CD14-positive monocyte (primary cell): ENCODE data around the gene BPIFB1. TPM values are rescaled to one million over a fixed set of nuclear protein-coding genes. Genes with fewer than 3 reads are reported as not detected.
A peak's percentile ranks its signal among the peaks of the same experiment; 100 is the strongest.

Source experiments
- DNase-seq, 3 donors: peaks; one replicate each; pipeline ENCODE4 v3.0.0-alpha.2; 2011 to 2022
- H2AFZ ChIP-seq: 2 replicates; pipeline ENCODE4 v1.6.0; 2012; ENCODE audit warnings: mild to moderate bottlenecking, low read depth, low read length, inconsistent platforms; ENCODE audit not compliant: insufficient read depth, poor library complexity, severe bottlenecking
- H3K27ac ChIP-seq, 2 donors: 1 replicate in 1 of 2; 2 replicates in 1 of 2; pipeline ENCODE4 v1.5.1; 2012 to 2013; ENCODE audit warnings: low read length in 2 of 2, control low read depth in 1 of 2, inconsistent platforms in 1 of 2, low read depth in 1 of 2, mild to moderate bottlenecking in 1 of 2
- H3K27me3 ChIP-seq, 2 donors: one replicate each; pipeline versions ENCODE4 v1.6.0 to v1.6.1; 2011 to 2013; ENCODE audit warnings: low read length in 2 of 2; ENCODE audit not compliant: control insufficient read depth in 2 of 2, insufficient read depth in 2 of 2
- H3K36me3 ChIP-seq, 2 donors: replicated peaks in 1 of 2; 1 replicate in 1 of 2; 2 replicates in 1 of 2; pipeline versions ENCODE4 v1.5.1 to v1.6.1; 2012 to 2013; ENCODE audit warnings: low read length in 2 of 2, control low read depth in 1 of 2, inconsistent platforms in 1 of 2, mild to moderate bottlenecking in 1 of 2; ENCODE audit not compliant: insufficient read depth in 2 of 2, control insufficient read depth in 1 of 2
- H3K4me1 ChIP-seq, 2 donors: 1 replicate in 1 of 2; 2 replicates in 1 of 2; pipeline versions ENCODE4 v1.5.1 to v1.6.1; 2012 to 2013; ENCODE audit warnings: low read length in 2 of 2, control low read depth in 1 of 2, inconsistent platforms in 1 of 2, mild to moderate bottlenecking in 1 of 2, moderate library complexity in 1 of 2; ENCODE audit not compliant: insufficient read depth in 2 of 2, control insufficient read depth in 1 of 2
- H3K4me2 ChIP-seq: replicated peaks from 2 replicates; pipeline ENCODE3; 2012; ENCODE audit warnings: low read length, moderate library complexity, mild to moderate bottlenecking; ENCODE audit not compliant: poor library complexity, severe bottlenecking; ENCODE audit errors: extremely low read depth
- H3K4me3 ChIP-seq, 3 experiments: fragments of 200-600 bp in 1 of 3; sonication (generic) in 1 of 3; replicated peaks in 1 of 3; 1 replicate in 2 of 3; 2 replicates in 1 of 3; pipeline ENCODE4 v1.5.1; 2011 to 2013; ENCODE audit warnings: low read length in 3 of 3, mild to moderate bottlenecking in 3 of 3, control low read depth in 2 of 3, low read depth in 2 of 3, inconsistent platforms in 1 of 3, moderate library complexity in 1 of 3
- H3K79me2 ChIP-seq: 2 replicates; pipeline ENCODE4 v1.6.0; 2012; ENCODE audit warnings: mild to moderate bottlenecking, control low read depth, inconsistent platforms, low read length, moderate library complexity; ENCODE audit not compliant: insufficient read depth
- H3K9ac ChIP-seq: 2 replicates; pipeline ENCODE4 v1.6.0; 2017; ENCODE audit warnings: low read length, mild to moderate bottlenecking; ENCODE audit not compliant: insufficient read depth, poor library complexity, severe bottlenecking
- H3K9me3 ChIP-seq, 2 donors: replicated peaks in 1 of 2; 1 replicate in 1 of 2; 2 replicates in 1 of 2; pipeline versions ENCODE4 v1.5.1 to v1.6.1; 2012 to 2013; ENCODE audit warnings: low read length in 2 of 2, control low read depth in 1 of 2; ENCODE audit not compliant: control insufficient read depth in 1 of 2, insufficient read depth in 1 of 2
- H4K20me1 ChIP-seq: 2 replicates; pipeline ENCODE4 v1.6.0; 2012; ENCODE audit warnings: mild to moderate bottlenecking, low read length, control low read depth, moderate library complexity; ENCODE audit not compliant: insufficient read depth
- H3K27ac Mint-ChIP-seq, 7 donors: one replicate each; pipeline ENCODE4 v1.8.0; 2020; ENCODE audit warnings: mild to moderate bottlenecking in 7 of 7, mixed read lengths in 7 of 7, moderate library complexity in 6 of 7, inconsistent platforms in 2 of 7
- H3K27me3 Mint-ChIP-seq, 3 donors: one replicate each; pipeline ENCODE4 v1.8.0; 2021 to 2022; ENCODE audit warnings: low read depth in 3 of 3, mild to moderate bottlenecking in 3 of 3, mixed read lengths in 3 of 3, moderate library complexity in 3 of 3, inconsistent platforms in 1 of 3
- H3K36me3 Mint-ChIP-seq, 2 donors: one replicate each; pipeline ENCODE4 v1.8.0; 2020; ENCODE audit warnings: mixed read lengths in 2 of 2, inconsistent platforms in 1 of 2, mild to moderate bottlenecking in 1 of 2
- H3K4me1 Mint-ChIP-seq: one replicate; pipeline ENCODE4 v1.8.0; 2020; ENCODE audit warnings: mild to moderate bottlenecking, mixed read lengths
- H3K4me3 Mint-ChIP-seq, 2 donors: one replicate each; pipeline ENCODE4 v1.8.0; 2020; ENCODE audit warnings: mild to moderate bottlenecking in 2 of 2, mixed read lengths in 2 of 2, moderate library complexity in 1 of 2
- H3K9me3 Mint-ChIP-seq, 7 donors: one replicate each; pipeline ENCODE4 v1.8.0; 2020 to 2022; ENCODE audit warnings: mixed read lengths in 7 of 7, mild to moderate bottlenecking in 6 of 7, moderate library complexity in 6 of 7, inconsistent platforms in 2 of 7
- CTCF ChIP-seq: fragments of 200-600 bp; IDR thresholded peaks from one replicate; pipeline ENCODE4 v1.8.0; 2022; ENCODE audit warnings: antibody characterized with exemption, mild to moderate bottlenecking
- WGBS: methylation state at CpG from one replicate; pipeline ENCODE4 v1.1.5; 2013; ENCODE audit warnings: missing lambda C conversion rate; ENCODE audit not compliant: insufficient coverage; 5-methylcytosine and 5-hydroxymethylcytosine counted together
- intact Hi-C, 2 donors: fragments of 100-400 bp; cut with micrococcal nuclease; formaldehyde crosslinking; loops; one replicate each; pipeline versions ENCODE4 v1.15.0 to v1.15.1; 2023
- polyA plus RNA-seq, 3 donors: library from polyadenylated mRNA; depleted of rRNA in 1 of 3; unstranded in 2 of 3; stranded (reverse) in 1 of 3; fragments of 300-500 nt in 2 of 3; fragments of >200 nt in 1 of 3; fragmentation: Illumina TruSeq in 2 of 3; gene quantifications; 1 replicate in 2 of 3; 2 replicates in 1 of 3; pipeline ENCODE4 v1.2.3, GENCODE V29; 2012 to 2021

The BPIFB1 gene
- polyA plus RNA-seq, 3 donors = not detected

GRCh38 chr20:33262658-33263065, 20.4 kb upstream of the BPIFB1 start:
- intact Hi-C loops = no loop called here
- Histone ChIP-seq H4K20me1 (no peaks in the 10 kb centered on the region), H3K4me3 (peak overlapping the region in 2 of 3 experiments; percentile 17 to 32), H3K4me2 (peak overlapping the region; percentile 59), H3K9ac (no peak overlapping the region), H3K9me3 (peaks cover 8 to 12% of the 10 kb centered on the region in 2 donors), H3K27ac (peak overlapping the region; percentile 66 to 74), H3K79me2 (no peaks in the 10 kb centered on the region), H3K4me1 (peaks cover 49 to 57% of the 10 kb centered on the region in 2 donors), H3K27me3 (no peaks in the 10 kb centered on the region), H3K36me3 (no peaks in the 10 kb centered on the region), H2AFZ (peak overlapping the region; percentile 68)
- peaks cover 4 to 19% (median 12%) of the 10 kb centered on the region in 7 donors for H3K9me3 Mint-ChIP-seq
- peak; percentile 39 to 88 (median 52) for DNase-seq
- TF ChIP-seq CTCF = peak; percentile 76
- 0% methylated on average over 1 of the region's 5 CpGs for WGBS
- no peaks in the 10 kb centered on the region for H3K27me3 Mint-ChIP-seq
- peak overlapping the region; percentile 45 to 80 for H3K4me3 Mint-ChIP-seq
- peak overlapping the region; percentile 83 to 97 (median 94) for H3K27ac Mint-ChIP-seq
- no peaks in the 10 kb centered on the region for H3K36me3 Mint-ChIP-seq
- H3K4me1 Mint-ChIP-seq = peaks cover 56% of the 10 kb centered on the region

GRCh38 chr20:33263784-33264183, 19.2 kb upstream of the BPIFB1 start:
- Histone ChIP-seq H3K9ac (no peak overlapping the region), H3K79me2 (no peaks in the 10 kb centered on the region), H3K27ac (no peak overlapping the region), H2AFZ (no peak overlapping the region), H3K4me1 (peaks cover 61 to 68% of the 10 kb centered on the region in 2 donors), H3K4me3 (no peak overlapping the region), H3K9me3 (peaks cover 8 to 12% of the 10 kb centered on the region in 2 donors), H3K27me3 (no peaks in the 10 kb centered on the region), H4K20me1 (no peaks in the 10 kb centered on the region), H3K36me3 (no peaks in the 10 kb centered on the region), H3K4me2 (no peak overlapping the region)
- TF ChIP-seq CTCF = no peak
- Mint-ChIP-seq H3K36me3 (no peaks in the 10 kb centered on the region), H3K4me3 (no peak overlapping the region), H3K9me3 (peaks cover 4 to 23% (median 12%) of the 10 kb centered on the region in 7 donors), H3K4me1 (peaks cover 67% of the 10 kb centered on the region), H3K27ac (peak overlapping the region in 1 of 7 donors; percentile 12), H3K27me3 (peaks cover 0 to 5% (median 0%) of the 10 kb centered on the region in 3 donors)
- no peak for DNase-seq
- WGBS = 100% methylated on average over 5 of the region's 5 CpGs
- intact Hi-C loops = no loop called here
